DMS153 treated with DMSO at 0.1 percent for 48 hours (cell line): ENCODE results near the gene RTTN.
"Not testable (repeated sequence)": the region's sequence is repeated elsewhere in the genome, so short reads cannot be mapped to it uniquely, and the experiment has no call there.

Source experiments
- DNase-seq: peaks from one replicate; lab custom pipeline; 2025; ENCODE audit not compliant: unreplicated experiment; lab: John Stamatoyannopoulos, UW

RTTN gene

GRCh38 chr18:70156886-70157285 is 48.6 kb downstream of the RTTN start:
- no peak for DNase-seq

- DNase-seq, result no peak
Observed at GRCh38 chr18:70154591-70155194, 50.8 kb downstream of the RTTN start.

GRCh38 chr18:70151614-70152013 is 53.9 kb downstream of the RTTN start:
- no peak for DNase-seq

GRCh38 chr18:70149616-70150301 is 55.7 kb downstream of the RTTN start:
- no peak for DNase-seq

GRCh38 chr18:70149156-70149555 is 56.3 kb downstream of the RTTN start:
- no peak for DNase-seq

- DNase-seq, result no peak
Observed at GRCh38 chr18:70148039-70148938, 57.2 kb downstream of the RTTN start.

- no peak for DNase-seq
Observed at GRCh38 chr18:70146174-70146573, 59.3 kb downstream of the RTTN start.

DNA sequence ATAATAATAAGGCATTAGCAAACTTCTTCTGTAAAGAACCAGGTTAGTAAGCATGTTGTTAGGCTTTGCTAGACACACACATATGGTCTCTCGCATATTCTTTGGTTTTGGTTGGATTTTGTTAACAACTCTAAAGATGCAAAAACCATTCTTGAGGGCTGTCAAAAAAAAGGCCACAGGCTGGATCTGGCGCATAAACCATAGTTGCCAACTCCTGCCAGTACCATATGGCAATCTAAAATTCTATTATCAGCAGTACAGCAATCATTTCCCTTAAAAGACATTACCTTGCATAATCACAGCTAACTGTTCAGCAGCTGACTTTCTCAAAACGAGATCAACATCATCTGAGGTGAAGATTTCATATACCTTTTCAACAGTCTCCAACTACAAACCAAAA is 63.5 kb downstream of the RTTN start:
- no peak for DNase-seq

DNA sequence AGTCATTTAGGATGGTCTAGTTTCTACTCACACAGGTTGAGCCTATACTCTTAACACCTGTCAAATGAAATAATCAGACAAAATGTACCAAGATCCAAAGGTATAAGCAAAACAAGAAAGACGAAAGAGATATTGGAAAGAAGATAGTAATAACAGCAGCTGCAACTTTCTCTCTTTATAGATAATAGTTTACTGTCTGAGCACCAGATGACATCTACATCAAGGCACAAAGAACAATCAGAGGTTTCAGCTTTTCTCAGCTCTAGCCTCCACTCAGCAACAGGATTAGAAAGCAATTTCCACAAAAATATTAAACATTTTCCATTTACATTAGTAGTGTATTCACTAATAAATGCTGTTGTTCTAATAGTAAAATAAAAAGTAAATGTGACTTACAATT is 66.3 kb downstream of the RTTN start:
- no peak for DNase-seq

GRCh38 chr18:70135604-70136003 is 69.9 kb downstream of the RTTN start:
- DNase-seq, result no peak

DNA sequence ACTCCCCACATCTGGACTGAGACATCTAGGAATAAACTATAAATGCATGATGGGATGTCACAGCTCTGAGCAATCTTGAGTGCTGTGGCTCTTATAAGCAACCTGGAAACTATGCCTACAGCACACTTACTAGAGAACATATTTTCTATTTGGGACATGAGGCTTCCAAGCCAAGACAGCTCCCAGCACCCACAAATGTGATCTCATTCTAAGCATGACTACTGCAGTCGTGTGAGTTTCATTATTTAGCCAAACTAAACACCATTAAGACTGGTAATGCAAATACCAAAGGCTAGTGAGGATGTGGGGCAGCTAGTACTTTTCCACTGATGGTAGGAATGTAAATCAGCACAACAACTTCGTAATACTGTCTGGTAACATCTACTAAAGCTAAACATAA is 72.5 kb downstream of the RTTN start:
- DNase-seq, result no peak

DNA sequence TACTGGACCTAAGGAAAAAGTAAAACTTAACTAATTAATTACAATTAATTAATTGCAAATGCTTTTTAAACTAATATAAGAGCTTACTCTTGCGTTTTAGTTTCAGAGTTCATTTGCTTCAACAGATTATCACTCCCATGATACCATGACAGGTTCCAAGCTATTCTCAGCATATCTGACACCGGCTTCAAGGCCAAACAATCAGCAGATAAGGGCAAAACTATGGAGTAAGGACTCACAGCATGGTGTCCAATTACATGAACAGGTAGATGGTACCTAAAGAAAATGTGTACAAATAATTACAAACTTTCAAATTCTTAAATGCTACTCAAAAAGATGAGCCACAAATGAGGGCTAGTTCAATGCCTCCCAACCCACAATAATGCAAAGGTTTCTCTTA is 77.2 kb downstream of the RTTN start:
- no peak for DNase-seq

- DNase-seq, result no peak
Observed at GRCh38 chr18:70127359-70127758, 78.1 kb downstream of the RTTN start.

DNA sequence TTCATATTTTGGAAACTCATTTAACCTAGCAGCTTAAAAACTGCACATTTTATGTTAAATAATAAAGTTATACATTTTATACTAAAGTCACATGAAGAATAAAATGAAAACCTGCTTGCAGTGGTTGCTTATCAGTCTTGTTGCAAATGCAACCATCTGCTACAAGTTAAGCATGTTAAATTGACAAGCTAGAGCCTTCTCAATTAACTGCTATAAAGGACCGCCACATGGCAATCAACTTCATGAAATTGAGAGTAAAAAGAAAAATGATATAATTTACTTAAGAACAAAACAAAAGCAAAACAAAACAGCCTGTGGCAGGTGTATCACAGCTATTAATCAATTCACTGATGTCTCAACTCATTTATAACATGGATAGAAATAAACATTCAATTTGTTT is 78.7 kb downstream of the RTTN start:
- DNase-seq, result no peak

DNA sequence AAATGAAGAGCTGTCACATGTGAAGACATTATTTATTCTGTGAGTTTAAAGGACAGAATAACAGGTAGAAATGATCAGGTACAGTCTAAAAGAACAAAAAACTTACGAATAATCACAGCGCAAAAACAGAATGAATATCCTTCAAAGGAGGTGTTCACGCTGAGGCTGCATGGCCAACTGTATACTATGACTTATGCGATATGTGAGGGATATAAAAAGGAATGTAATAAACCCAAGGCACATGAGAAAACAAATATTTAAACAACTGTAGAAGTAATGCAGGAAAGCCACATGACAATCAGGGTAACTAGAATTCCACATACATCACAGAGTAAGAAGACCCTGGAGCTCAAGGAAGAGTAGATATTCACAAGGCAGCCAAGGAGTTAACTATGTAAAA is 81.3 kb downstream of the RTTN start:
- no peak for DNase-seq

- DNase-seq, result no peak
Observed at GRCh38 chr18:70121842-70122241, 83.6 kb downstream of the RTTN start.

GRCh38 chr18:70116949-70117348 is 88.5 kb downstream of the RTTN start:
- DNase-seq, result no peak

DNA sequence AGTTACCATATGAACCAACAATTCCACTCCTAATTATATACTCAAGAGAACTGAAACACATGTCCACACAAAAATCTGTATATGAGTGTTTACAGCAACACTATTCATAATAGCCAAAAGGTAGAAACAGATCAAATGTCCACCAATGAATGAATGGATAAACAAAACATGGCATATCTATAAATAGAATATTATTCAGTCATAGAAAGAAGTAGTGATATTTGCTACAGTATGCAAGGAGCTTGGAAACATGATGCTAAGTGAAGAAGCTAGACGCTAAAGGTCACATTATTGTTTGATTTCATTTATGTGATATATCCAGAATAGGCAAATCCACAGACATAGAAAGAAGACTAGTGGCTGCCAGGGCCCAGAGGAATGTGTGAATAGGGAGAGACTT is 92.0 kb downstream of the RTTN start:
- no peak for DNase-seq

DNA sequence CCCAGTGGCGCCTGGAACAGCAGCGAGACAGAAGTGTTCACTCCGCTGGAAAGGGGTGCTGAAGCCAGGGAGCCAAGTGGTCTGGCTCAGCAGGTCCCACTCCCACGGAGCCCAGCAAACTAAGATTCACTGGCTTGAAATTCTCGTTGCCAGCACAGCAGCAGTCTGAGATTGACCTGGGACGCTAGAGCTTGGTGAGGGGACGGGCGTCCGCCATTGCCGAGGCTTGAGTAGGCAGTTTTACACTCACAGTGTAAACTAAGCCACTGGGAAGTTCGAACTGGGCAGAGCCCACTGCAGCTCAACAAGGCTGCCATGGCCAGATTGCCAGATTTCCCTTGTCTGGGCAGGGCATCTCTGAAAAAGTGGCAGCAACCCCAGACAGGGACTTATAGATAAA is 94.8 kb downstream of the RTTN start:
- DNase-seq, result no peak

DNA sequence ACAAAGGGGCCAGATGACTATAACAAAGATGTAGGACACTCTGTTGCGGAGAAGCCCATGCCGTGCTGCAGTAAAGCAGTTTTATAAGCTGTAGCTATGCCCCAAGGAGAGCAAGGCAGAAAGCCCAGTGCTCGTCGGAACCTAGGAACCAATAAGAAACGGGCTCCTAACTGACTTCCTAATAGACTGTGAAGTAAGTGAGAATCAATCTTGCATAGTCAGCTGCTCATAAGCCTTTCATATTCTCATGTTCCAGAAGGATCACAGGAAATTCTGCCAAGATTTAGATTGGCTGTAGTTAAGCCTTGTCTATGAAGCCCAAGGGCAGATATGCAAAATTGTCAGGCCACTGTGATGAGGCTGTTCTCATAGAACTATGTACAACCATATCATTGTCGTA is 98.4 kb downstream of the RTTN start:
- no peak for DNase-seq

GRCh38 chr18:70102854-70103253 is 102.6 kb downstream of the RTTN start:
- not testable (repeated sequence) for DNase-seq

DNA sequence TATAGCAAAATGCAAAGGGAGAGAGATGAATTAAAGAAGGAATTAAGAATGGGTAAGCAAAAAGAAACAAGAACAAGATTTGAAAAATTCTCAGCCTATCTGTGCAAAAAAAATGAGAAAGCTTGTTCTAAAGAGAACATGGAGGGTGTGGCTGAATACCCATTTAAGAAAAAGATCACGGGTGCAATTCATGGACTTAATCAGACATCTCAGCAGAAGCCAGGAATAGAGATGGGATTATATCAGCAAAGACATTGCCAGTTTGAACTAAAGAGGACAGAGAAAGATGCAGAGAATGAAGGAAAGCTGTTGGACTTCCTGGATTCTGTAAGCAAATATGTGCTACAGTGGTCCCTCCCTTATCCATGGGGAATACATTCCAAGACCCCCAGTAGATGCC is 115.6 kb downstream of the RTTN start:
- DNase-seq, result no peak
